Fibroblast of skin of scalp (primary cell): Measurements from ENCODE around the gene MTUS2.

Experiments used
- DNase-seq: peaks from one replicate; pipeline ENCODE4 v3.0.0-alpha.2; 2013

Gene MTUS2

GRCh38 chr13:29458419-29458818 is 638.3 kb downstream of the MTUS2 start:
- DNase-seq = no peak

GRCh38 chr13:29459813-29460355 is 639.7 kb downstream of the MTUS2 start:
- no peak for DNase-seq

GRCh38 chr13:29464105-29464679 is 644.1 kb downstream of the MTUS2 start:
- no peak for DNase-seq

GRCh38 chr13:29465741-29466293 is 645.7 kb downstream of the MTUS2 start:
- peak; percentile 73 for DNase-seq

- no peak for DNase-seq
Measured at GRCh38 chr13:29471551-29471950, 651.4 kb downstream of the MTUS2 start.

GRCh38 chr13:29472332-29472961 is 652.3 kb downstream of the MTUS2 start:
- peak; percentile 65 for DNase-seq

- DNase-seq = no peak
Measured at GRCh38 chr13:29473166-29473565, 653.0 kb downstream of the MTUS2 start.

GRCh38 chr13:29474991-29475390 is 654.9 kb downstream of the MTUS2 start:
- peak; percentile 53 for DNase-seq

GRCh38 chr13:29476046-29476445 is 655.9 kb downstream of the MTUS2 start:
- no peak for DNase-seq

GRCh38 chr13:29479716-29480492 is 659.8 kb downstream of the MTUS2 start:
- no peak for DNase-seq

GRCh38 chr13:29480893-29481525 is 660.9 kb downstream of the MTUS2 start:
- no peak for DNase-seq

- DNase-seq = no peak
Measured at GRCh38 chr13:29481603-29482002, 661.5 kb downstream of the MTUS2 start.

- DNase-seq = no peak
Measured at GRCh38 chr13:29482504-29482903, 662.4 kb downstream of the MTUS2 start.

GRCh38 chr13:29483211-29483610 is 663.1 kb downstream of the MTUS2 start:
- DNase-seq = no peak

- DNase-seq = no peak
Measured at GRCh38 chr13:29483623-29484022, 663.5 kb downstream of the MTUS2 start.

- peak; percentile 16 for DNase-seq
Measured at GRCh38 chr13:29484236-29484635, 664.1 kb downstream of the MTUS2 start.

- no peak for DNase-seq
Measured at GRCh38 chr13:29484796-29485195, 664.7 kb downstream of the MTUS2 start.

GRCh38 chr13:29486551-29486950 is 666.4 kb downstream of the MTUS2 start:
- DNase-seq = no peak

GRCh38 chr13:29487466-29488454 is 667.6 kb downstream of the MTUS2 start:
- no peak for DNase-seq

GRCh38 chr13:29489650-29490560 is 669.8 kb downstream of the MTUS2 start:
- no peak for DNase-seq

GRCh38 chr13:29490561-29490885 is 670.4 kb downstream of the MTUS2 start:
- no peak for DNase-seq
